GM12875 (cell line): ENCODE measurements around the gene SCYL1.

Source experiments
- H3K4me3 ChIP-seq: one replicate; pipeline ENCODE4 v1.5.1; 2011; ENCODE audit warnings: low read depth, low read length, control low read depth
- CTCF ChIP-seq: IDR thresholded peaks from 2 replicates; pipeline ENCODE4 v1.5.1; 2011; ENCODE audit warnings: low read depth, mild to moderate bottlenecking, control low read depth, inconsistent platforms, low read length, moderate library complexity, borderline replicate concordance; ENCODE audit not compliant: insufficient read depth

Gene SCYL1

GRCh38 chr11:65496304-65497140 is 28.4 kb upstream of the SCYL1 start:
- H3K4me3 ChIP-seq, result peak overlapping the region; percentile 23
- no peak for TF ChIP-seq CTCF

GRCh38 chr11:65497141-65498041 is 27.5 kb upstream of the SCYL1 start:
- peak overlapping the region; percentile 84 for H3K4me3 ChIP-seq
- no peak for TF ChIP-seq CTCF

- TF ChIP-seq CTCF, result no peak
- H3K4me3 ChIP-seq, result peak overlapping the region; percentile 84
These were observed 26.7 kb upstream of the SCYL1 start for GRCh38 chr11:65498042-65498726.

GRCh38 chr11:65498727-65498976 is 26.2 kb upstream of the SCYL1 start:
- no peak for TF ChIP-seq CTCF
- peak overlapping the region; percentile 84 for H3K4me3 ChIP-seq

- H3K4me3 ChIP-seq, result peak within 1 kb of the TSS; percentile 90
- no peak for TF ChIP-seq CTCF
These were observed 25.7 kb upstream of the SCYL1 start, which contains the start of gene MALAT1 for GRCh38 chr11:65498977-65499712. MALAT1 (plus strand) TSS chr11:65499045.

GRCh38 chr11:65499713-65500386 is 25.0 kb upstream of the SCYL1 start:
- peak overlapping the region; percentile 90 for H3K4me3 ChIP-seq
- TF ChIP-seq CTCF, result no peak
